ENCODE results near the gene FAM131A.

GRCh38 chr3:184328516-184328915 is 8.9 kb upstream of the FAM131A start:
- no peak for TF ChIP-seq CTCF (IDR thresholded peaks at IDR 0.05)
- TF ChIP-seq POLR2A (IDR thresholded peaks at IDR 0.05), result no peak
